ENCODE data around the gene HAAO.
A peak's percentile ranks its signal among the peaks of the same experiment; 100 is the strongest.
"Not testable (repeated sequence)": the region's sequence is repeated elsewhere in the genome, so short reads cannot be mapped to it uniquely, and the experiment has no call there.

Gene HAAO

GRCh38 chr2:42792583-42793333, at the start of gene HAAO:
HAAO (minus strand) TSS chr2:42792583; CDS start chr2:42792536, 47 bp downstream.
- Histone ChIP-seq H3K4me1 (ENCODE audit: insufficient read depth, low read length) (peaks cover 15% of the 10 kb centered on the region), H3K27ac (ENCODE audit: low read depth, low read length) (peak within 1 kb of the TSS; percentile 74), H3K27me3 (ENCODE audit: control insufficient read depth in 1 of 2, insufficient read depth in 2 of 2, low read length in 2 of 2) (no peaks in the 10 kb centered on the region), H3K4me3 (ENCODE audit: low read depth in 1 of 2, low read length in 2 of 2) (peak within 1 kb of the TSS; percentile 24 to 59), H3K9ac (ENCODE audit: low read length) (peak within 1 kb of the TSS; percentile 55), H3K36me3 (ENCODE audit: insufficient read depth, low read length) (no peaks in the 10 kb centered on the region), H3K9me3 (ENCODE audit: low read length) (no peaks in the 10 kb centered on the region)

GRCh38 chr2:42841344-42841743, 49.0 kb upstream of the HAAO start:
- Histone ChIP-seq H3K27me3 (ENCODE audit: control insufficient read depth in 1 of 2, insufficient read depth in 2 of 2, low read length in 2 of 2) (no peaks in the 10 kb centered on the region), H3K9ac (ENCODE audit: low read length) (no peak overlapping the region), H3K4me1 (ENCODE audit: insufficient read depth, low read length) (peaks cover 37% of the 10 kb centered on the region), H3K27ac (ENCODE audit: low read depth, low read length) (no peak overlapping the region), H3K4me3 (ENCODE audit: low read depth in 1 of 2, low read length in 2 of 2) (no peak overlapping the region), H3K9me3 (ENCODE audit: low read length) (no peaks in the 10 kb centered on the region), H3K36me3 (ENCODE audit: insufficient read depth, low read length) (no peaks in the 10 kb centered on the region)

- Histone ChIP-seq H3K9me3 (ENCODE audit: low read length) (no peaks in the 10 kb centered on the region), H3K27ac (ENCODE audit: low read depth, low read length) (no peak overlapping the region), H3K27me3 (ENCODE audit: control insufficient read depth in 1 of 2, insufficient read depth in 2 of 2, low read length in 2 of 2) (no peaks in the 10 kb centered on the region), H3K36me3 (ENCODE audit: insufficient read depth, low read length) (no peaks in the 10 kb centered on the region), H3K4me3 (ENCODE audit: low read depth in 1 of 2, low read length in 2 of 2) (no peak overlapping the region), H3K9ac (ENCODE audit: low read length) (no peak overlapping the region), H3K4me1 (ENCODE audit: insufficient read depth, low read length) (peaks cover 31% of the 10 kb centered on the region)
Observed at GRCh38 chr2:42840760-42841159, 48.4 kb upstream of the HAAO start.

- H3K4me3 ChIP-seq (ENCODE audit: low read depth in 1 of 2, low read length in 2 of 2), result no peak overlapping the region
- H3K9ac ChIP-seq (ENCODE audit: low read length), result no peak overlapping the region
- H3K4me1 ChIP-seq (ENCODE audit: insufficient read depth, low read length), result peaks cover 23% of the 10 kb centered on the region
- H3K27ac ChIP-seq (ENCODE audit: low read depth, low read length), result no peak overlapping the region
- H3K36me3 ChIP-seq (ENCODE audit: insufficient read depth, low read length), result no peaks in the 10 kb centered on the region
- H3K27me3 ChIP-seq (ENCODE audit: control insufficient read depth in 1 of 2, insufficient read depth in 2 of 2, low read length in 2 of 2), result no peaks in the 10 kb centered on the region
- no peaks in the 10 kb centered on the region for H3K9me3 ChIP-seq (ENCODE audit: low read length)
Observed at GRCh38 chr2:42839809-42840501, 47.6 kb upstream of the HAAO start.

GRCh38 chr2:42838133-42838532, 45.8 kb upstream of the HAAO start:
- peaks cover 12% of the 10 kb centered on the region for H3K4me1 ChIP-seq (ENCODE audit: insufficient read depth, low read length)
- no peak overlapping the region for H3K9ac ChIP-seq (ENCODE audit: low read length)
- H3K9me3 ChIP-seq (ENCODE audit: low read length), result no peaks in the 10 kb centered on the region

GRCh38 chr2:42835577-42836371, 43.4 kb upstream of the HAAO start:
- Histone ChIP-seq H3K9me3 (ENCODE audit: low read length) (no peaks in the 10 kb centered on the region), H3K36me3 (ENCODE audit: insufficient read depth, low read length) (no peaks in the 10 kb centered on the region), H3K4me1 (ENCODE audit: insufficient read depth, low read length) (peaks cover 6% of the 10 kb centered on the region), H3K4me3 (ENCODE audit: low read depth in 1 of 2, low read length in 2 of 2) (no peak overlapping the region), H3K27ac (ENCODE audit: low read depth, low read length) (no peak overlapping the region), H3K9ac (ENCODE audit: low read length) (no peak overlapping the region), H3K27me3 (ENCODE audit: control insufficient read depth in 1 of 2, insufficient read depth in 2 of 2, low read length in 2 of 2) (no peaks in the 10 kb centered on the region)

More at GRCh38 chr2:42838133-42838532, 45.8 kb upstream of the HAAO start:
- H3K4me3 ChIP-seq (ENCODE audit: low read depth in 1 of 2, low read length in 2 of 2), result no peak overlapping the region
- H3K27me3 ChIP-seq (ENCODE audit: control insufficient read depth in 1 of 2, insufficient read depth in 2 of 2, low read length in 2 of 2), result no peaks in the 10 kb centered on the region
- no peak overlapping the region for H3K27ac ChIP-seq (ENCODE audit: low read depth, low read length)
- H3K36me3 ChIP-seq (ENCODE audit: insufficient read depth, low read length), result no peaks in the 10 kb centered on the region

- Histone ChIP-seq H3K4me1 (ENCODE audit: insufficient read depth, low read length) (peaks cover 6% of the 10 kb centered on the region), H3K9ac (ENCODE audit: low read length) (no peak overlapping the region), H3K27ac (ENCODE audit: low read depth, low read length) (no peak overlapping the region), H3K36me3 (ENCODE audit: insufficient read depth, low read length) (no peaks in the 10 kb centered on the region), H3K4me3 (ENCODE audit: low read depth in 1 of 2, low read length in 2 of 2) (no peak overlapping the region), H3K9me3 (ENCODE audit: low read length) (no peaks in the 10 kb centered on the region), H3K27me3 (ENCODE audit: control insufficient read depth in 1 of 2, insufficient read depth in 2 of 2, low read length in 2 of 2) (no peaks in the 10 kb centered on the region)
Observed at GRCh38 chr2:42834161-42834560, 41.8 kb upstream of the HAAO start.

GRCh38 chr2:42832289-42832634, 39.9 kb upstream of the HAAO start:
- Histone ChIP-seq H3K36me3 (ENCODE audit: insufficient read depth, low read length) (no peaks in the 10 kb centered on the region), H3K27me3 (ENCODE audit: control insufficient read depth in 1 of 2, insufficient read depth in 2 of 2, low read length in 2 of 2) (no peaks in the 10 kb centered on the region), H3K27ac (ENCODE audit: low read depth, low read length) (no peak overlapping the region), H3K9me3 (ENCODE audit: low read length) (no peaks in the 10 kb centered on the region), H3K9ac (ENCODE audit: low read length) (no peak overlapping the region), H3K4me1 (ENCODE audit: insufficient read depth, low read length) (peaks cover 20% of the 10 kb centered on the region), H3K4me3 (ENCODE audit: low read depth in 1 of 2, low read length in 2 of 2) (no peak overlapping the region)

GRCh38 chr2:42831575-42832288, 39.3 kb upstream of the HAAO start:
- H3K4me1 ChIP-seq (ENCODE audit: insufficient read depth, low read length), result peaks cover 20% of the 10 kb centered on the region
- H3K9me3 ChIP-seq (ENCODE audit: low read length); H3K36me3 ChIP-seq (ENCODE audit: insufficient read depth, low read length); H3K27me3 ChIP-seq (ENCODE audit: control insufficient read depth in 1 of 2, insufficient read depth in 2 of 2, low read length in 2 of 2); H3K9ac ChIP-seq (ENCODE audit: low read length); H3K27ac ChIP-seq (ENCODE audit: low read depth, low read length); H3K4me3 ChIP-seq (ENCODE audit: low read depth in 1 of 2, low read length in 2 of 2): not testable (repeated sequence)

GRCh38 chr2:42830922-42831574, 38.7 kb upstream of the HAAO start:
- Histone ChIP-seq H3K27me3 (ENCODE audit: control insufficient read depth in 1 of 2, insufficient read depth in 2 of 2, low read length in 2 of 2) (no peaks in the 10 kb centered on the region), H3K9ac (ENCODE audit: low read length) (no peak overlapping the region), H3K9me3 (ENCODE audit: low read length) (no peaks in the 10 kb centered on the region), H3K27ac (ENCODE audit: low read depth, low read length) (no peak overlapping the region), H3K36me3 (ENCODE audit: insufficient read depth, low read length) (no peaks in the 10 kb centered on the region), H3K4me3 (ENCODE audit: low read depth in 1 of 2, low read length in 2 of 2) (no peak overlapping the region), H3K4me1 (ENCODE audit: insufficient read depth, low read length) (peaks cover 20% of the 10 kb centered on the region)

Measured in muscle layer of colon (tissue), 2 donors.